ENCODE measurements around the gene SMIM1. TPM values are rescaled to one million over a fixed set of nuclear protein-coding genes. Genes with fewer than 3 reads are reported as not detected.

The SMIM1 gene
- total RNA-seq, 3 donors from 2014 or later = 1.7 to 2.0 (median 1.9) TPM

DNA sequence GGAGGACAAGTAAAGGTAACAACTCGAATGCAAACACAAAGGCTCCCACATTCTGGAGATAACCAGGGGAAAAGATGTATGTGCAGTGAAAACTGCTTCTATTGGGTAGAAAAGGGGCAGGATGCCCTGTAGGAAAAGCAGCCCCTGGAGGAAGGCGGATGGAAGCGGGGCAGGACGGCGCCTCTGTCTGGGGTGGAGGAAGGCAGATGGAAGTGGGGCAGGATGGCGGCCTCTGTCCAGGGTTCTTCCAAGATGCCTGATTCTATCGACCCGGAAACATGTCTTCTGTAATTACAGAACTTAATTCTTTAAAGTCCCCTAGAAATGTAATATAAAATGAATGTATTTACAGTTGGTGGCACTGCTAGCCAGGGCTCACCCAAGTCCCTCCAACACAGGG is 47.8 kb downstream of the SMIM1 start:
- no peaks in the 10 kb centered on the region for H3K27me3 Mint-ChIP-seq (ENCODE audit: low read depth)
- peaks cover 35% of the 10 kb centered on the region for H3K36me3 Mint-ChIP-seq (ENCODE audit: insufficient read depth)
- no peak overlapping the region for H3K4me3 Mint-ChIP-seq
- ATAC-seq (no peak), DNase-seq (no peak)
- H3K4me1 Mint-ChIP-seq (ENCODE audit: low read depth) = no peaks in the 10 kb centered on the region
- no peaks in the 10 kb centered on the region for H3K9me3 Mint-ChIP-seq

DNA sequence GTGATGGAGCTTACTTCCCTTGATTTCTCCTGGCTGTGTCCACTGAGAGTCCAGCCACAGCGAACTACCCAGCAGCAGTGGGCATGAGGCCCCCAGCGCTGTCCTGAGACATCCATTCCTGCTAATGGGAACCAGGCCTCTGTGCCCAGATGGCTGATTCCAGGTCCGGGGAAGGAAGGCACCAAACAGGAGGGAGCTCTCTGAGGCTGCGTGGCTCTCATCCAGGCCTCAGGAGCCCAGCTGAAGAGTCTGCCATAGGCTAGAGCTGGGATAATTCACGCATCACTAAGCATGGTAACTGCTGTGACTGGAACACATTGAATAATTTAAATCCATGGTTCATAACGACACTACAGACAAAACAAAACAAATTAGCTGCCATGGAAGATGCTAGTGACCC is 48.5 kb downstream of the SMIM1 start:
- no peak overlapping the region for H3K4me3 Mint-ChIP-seq
- H3K9me3 Mint-ChIP-seq = no peaks in the 10 kb centered on the region
- H3K27me3 Mint-ChIP-seq (ENCODE audit: low read depth) = no peaks in the 10 kb centered on the region
- H3K4me1 Mint-ChIP-seq (ENCODE audit: low read depth) = no peaks in the 10 kb centered on the region
- peaks cover 35% of the 10 kb centered on the region for H3K36me3 Mint-ChIP-seq (ENCODE audit: insufficient read depth)
- no peak for ATAC-seq
- no peak for DNase-seq

DNA sequence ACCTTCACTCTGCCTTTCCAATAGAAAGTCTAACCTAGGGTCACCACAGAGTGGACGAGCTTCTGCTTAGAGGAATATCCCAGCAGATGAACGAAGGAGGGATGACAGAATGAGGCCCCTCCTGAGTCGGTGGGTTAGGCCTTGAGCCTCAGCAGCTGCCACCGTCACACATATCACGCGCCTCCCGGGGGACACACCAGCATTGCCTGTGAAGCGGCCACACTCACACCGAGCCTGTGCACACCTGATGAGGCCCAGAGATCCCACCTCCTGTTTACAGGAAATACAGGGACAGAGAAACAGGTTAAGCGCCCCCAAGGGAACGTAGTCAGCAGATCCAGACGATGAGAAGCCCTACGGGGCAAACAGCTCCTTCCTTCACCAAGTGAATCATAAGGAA is 48.9 kb downstream of the SMIM1 start:
- no peaks in the 10 kb centered on the region for H3K9me3 Mint-ChIP-seq
- no peaks in the 10 kb centered on the region for H3K4me1 Mint-ChIP-seq (ENCODE audit: low read depth)
- no peaks in the 10 kb centered on the region for H3K27me3 Mint-ChIP-seq (ENCODE audit: low read depth)
- peaks cover 35% of the 10 kb centered on the region for H3K36me3 Mint-ChIP-seq (ENCODE audit: insufficient read depth)
- DNase-seq (no peak), ATAC-seq (no peak)
- no peak overlapping the region for H3K4me3 Mint-ChIP-seq

DNA sequence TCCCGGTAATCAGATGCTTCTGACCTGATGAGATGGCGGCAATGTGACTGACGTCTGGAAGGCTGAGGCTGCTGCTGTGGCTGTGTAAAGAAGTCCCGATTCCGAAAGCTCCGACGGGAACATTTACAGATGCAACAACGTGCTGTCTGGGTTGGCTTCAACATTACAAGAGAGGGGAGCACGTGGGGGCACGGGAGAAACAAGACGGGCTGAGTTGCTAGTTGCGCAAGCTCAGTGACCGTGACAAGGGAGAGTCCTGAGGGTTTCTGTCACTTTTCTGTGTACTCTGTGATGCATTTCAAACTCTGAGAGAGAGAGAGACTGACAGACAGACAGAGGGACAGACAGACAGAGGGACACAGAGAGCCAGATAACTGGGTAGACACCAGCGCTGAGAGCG is 49.4 kb downstream of the SMIM1 start:
- ATAC-seq (no peak), DNase-seq (no peak)
- peaks cover 35% of the 10 kb centered on the region for H3K36me3 Mint-ChIP-seq (ENCODE audit: insufficient read depth)
- no peaks in the 10 kb centered on the region for H3K27me3 Mint-ChIP-seq (ENCODE audit: low read depth)
- no peaks in the 10 kb centered on the region for H3K4me1 Mint-ChIP-seq (ENCODE audit: low read depth)
- no peaks in the 10 kb centered on the region for H3K9me3 Mint-ChIP-seq
- no peak overlapping the region for H3K4me3 Mint-ChIP-seq

DNA sequence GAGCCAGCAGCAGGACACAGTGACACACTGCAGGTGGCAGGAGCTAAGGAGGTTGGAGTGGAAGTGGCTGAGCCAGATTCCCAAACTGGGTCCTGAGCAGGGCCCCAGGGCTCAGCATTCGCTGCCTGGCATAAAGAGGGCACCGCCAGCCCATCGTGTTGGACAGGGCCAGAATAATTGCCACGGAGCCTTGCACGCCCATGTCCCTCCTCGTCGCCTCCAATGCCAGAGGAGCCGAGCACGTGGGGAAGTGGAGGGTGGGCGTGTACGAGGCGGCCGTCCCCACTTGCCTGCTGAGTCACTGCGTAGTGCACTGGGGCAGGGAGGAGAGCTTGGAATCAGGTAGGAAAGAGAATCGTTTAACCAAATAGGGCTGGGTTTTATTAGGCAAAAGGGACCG is 49.9 kb downstream of the SMIM1 start:
- Mint-ChIP-seq H3K4me3 (no peak overlapping the region), H3K27me3 (ENCODE audit: low read depth) (no peaks in the 10 kb centered on the region), H3K36me3 (ENCODE audit: insufficient read depth) (peaks cover 35% of the 10 kb centered on the region), H3K4me1 (ENCODE audit: low read depth) (no peaks in the 10 kb centered on the region), H3K9me3 (no peaks in the 10 kb centered on the region)
- ATAC-seq = no peak
- no peak for DNase-seq

DNA sequence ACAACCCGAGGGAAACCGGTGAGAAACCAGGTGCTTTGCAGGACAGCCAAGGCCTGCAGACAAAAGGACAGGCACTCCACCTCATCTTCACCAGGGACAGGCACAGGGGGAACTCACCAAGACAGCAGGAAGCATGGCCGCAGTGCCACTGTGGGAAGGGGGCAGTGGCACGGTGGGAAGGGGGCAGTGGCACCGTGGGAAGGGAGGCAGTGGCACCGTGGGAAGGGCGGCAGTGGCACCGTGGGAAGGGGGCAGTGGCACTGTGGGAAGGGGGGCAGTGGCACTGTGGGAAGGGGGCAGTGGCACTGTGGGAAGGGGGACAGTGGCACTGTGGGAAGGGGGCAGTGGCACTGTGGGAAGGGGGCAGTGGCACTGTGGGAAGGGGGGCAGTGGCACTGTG is 52.1 kb downstream of the SMIM1 start:
- Mint-ChIP-seq H3K4me3 (no peak overlapping the region), H3K9me3 (no peaks in the 10 kb centered on the region), H3K4me1 (ENCODE audit: low read depth) (no peaks in the 10 kb centered on the region), H3K27me3 (ENCODE audit: low read depth) (no peaks in the 10 kb centered on the region), H3K36me3 (ENCODE audit: insufficient read depth) (peaks cover 33% of the 10 kb centered on the region)
- no peak for DNase-seq
- no peak for ATAC-seq

DNA sequence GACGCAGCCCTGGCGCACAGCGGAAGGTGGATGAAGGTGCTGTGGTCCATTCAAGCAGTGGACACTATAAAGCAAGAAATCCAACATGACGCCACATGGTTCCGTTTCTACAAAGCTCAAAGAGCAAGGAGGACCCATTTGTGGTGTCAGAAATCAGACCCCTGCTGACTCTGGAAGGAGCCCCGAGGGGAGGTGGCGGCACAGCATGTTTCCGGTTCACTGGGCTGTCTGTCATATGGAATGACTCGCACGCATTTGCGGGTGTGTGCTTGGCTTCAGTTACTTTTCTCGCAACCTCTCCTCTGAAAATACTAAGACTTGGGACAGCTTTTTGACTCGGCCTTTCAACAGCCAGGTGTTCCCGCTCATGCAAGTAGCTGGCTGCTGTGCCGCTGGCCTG is 52.8 kb downstream of the SMIM1 start:
- no peak overlapping the region for H3K4me3 Mint-ChIP-seq
- ATAC-seq (no peak), DNase-seq (no peak)
- peaks cover 31% of the 10 kb centered on the region for H3K36me3 Mint-ChIP-seq (ENCODE audit: insufficient read depth)
- H3K9me3 Mint-ChIP-seq = no peaks in the 10 kb centered on the region
- H3K4me1 Mint-ChIP-seq (ENCODE audit: low read depth) = no peaks in the 10 kb centered on the region
- H3K27me3 Mint-ChIP-seq (ENCODE audit: low read depth) = no peaks in the 10 kb centered on the region

Other genes with a start within 250 kb of the SMIM1 start
- gene MEGF6, start 161.2 kb upstream of the SMIM1 start, total RNA-seq = under 1 TPM; 0.43 to 0.98 (median 0.84) TPM
- 10 to 100 TPM; 15.0 to 17.6 (median 16.0) TPM for gene TPRG1L, start 147.7 kb upstream of the SMIM1 start, total RNA-seq
- gene WRAP73, start 122.6 kb upstream of the SMIM1 start, total RNA-seq = 10 to 100 TPM; 32.7 to 36.3 (median 34.5) TPM
- under 1 TPM; 0.05 to 0.16 (median 0.08) TPM for gene TP73, start 120.2 kb upstream of the SMIM1 start, total RNA-seq
- gene CCDC27, start 20.3 kb upstream of the SMIM1 start, total RNA-seq = not detected
- 10 to 100 TPM; 47.0 to 53.0 (median 49.6) TPM for gene LRRC47, start 23.7 kb downstream of the SMIM1 start, total RNA-seq
- gene CEP104, start 84.5 kb downstream of the SMIM1 start, total RNA-seq = 10 to 100 TPM; 45.4 to 52.1 (median 49.1) TPM
- gene DFFB, start 84.7 kb downstream of the SMIM1 start, total RNA-seq = 10 to 100 TPM; 11.1 to 13.4 (median 13.0) TPM
- gene C1orf174, start 127.5 kb downstream of the SMIM1 start, total RNA-seq = 10 to 100 TPM; 55.0 to 61.8 (median 60.5) TPM